Measurements from ENCODE around the gene AKAP4.

Gene AKAP4

DNA sequence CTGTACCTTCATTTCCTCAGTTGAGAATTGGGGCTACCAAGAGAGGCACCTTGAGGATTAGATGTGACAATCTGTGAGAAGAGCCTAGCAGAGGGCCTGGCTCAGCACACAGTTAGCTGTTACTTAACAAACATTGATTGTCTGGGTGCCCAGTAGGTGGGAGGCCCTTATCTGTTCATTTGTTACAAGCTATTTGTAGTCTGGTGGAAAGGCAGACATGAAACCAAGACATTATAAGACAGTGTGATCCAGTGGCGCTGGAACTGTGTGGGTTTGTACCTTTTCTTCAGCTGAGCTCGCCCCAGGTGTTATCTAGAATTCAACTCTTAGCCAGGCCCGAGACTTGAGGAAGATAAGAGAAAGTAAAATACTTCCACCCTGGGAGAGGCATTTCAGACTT is 16.9 kb downstream of the AKAP4 start:
- H3K9me3 ChIP-seq (ENCODE audit: insufficient read depth, low read length, severe bottlenecking) = no peaks in the 10 kb centered on the region
- H3K4me1 ChIP-seq (ENCODE audit: insufficient read depth, low read length) = no peaks in the 10 kb centered on the region
- H3K36me3 ChIP-seq (ENCODE audit: insufficient read depth, low read length) = no peaks in the 10 kb centered on the region
- H2AFZ ChIP-seq (ENCODE audit: low read depth, low read length) = no peak overlapping the region
- H3K27me3 ChIP-seq (ENCODE audit: insufficient read depth, low read length, poor library complexity) = no peaks in the 10 kb centered on the region
- DNase-seq (no peak), ATAC-seq (ENCODE audit: insufficient read depth, low read depth) (no peak)
- H4K20me1 ChIP-seq (ENCODE audit: insufficient read depth, low read length) = no peaks in the 10 kb centered on the region
- no peak for TF ChIP-seq EZH2 (IDR thresholded peaks at IDR 0.05; ENCODE audit: borderline replicate concordance, low read depth, low read length, severe bottlenecking)
- TF ChIP-seq, protein P1, sequence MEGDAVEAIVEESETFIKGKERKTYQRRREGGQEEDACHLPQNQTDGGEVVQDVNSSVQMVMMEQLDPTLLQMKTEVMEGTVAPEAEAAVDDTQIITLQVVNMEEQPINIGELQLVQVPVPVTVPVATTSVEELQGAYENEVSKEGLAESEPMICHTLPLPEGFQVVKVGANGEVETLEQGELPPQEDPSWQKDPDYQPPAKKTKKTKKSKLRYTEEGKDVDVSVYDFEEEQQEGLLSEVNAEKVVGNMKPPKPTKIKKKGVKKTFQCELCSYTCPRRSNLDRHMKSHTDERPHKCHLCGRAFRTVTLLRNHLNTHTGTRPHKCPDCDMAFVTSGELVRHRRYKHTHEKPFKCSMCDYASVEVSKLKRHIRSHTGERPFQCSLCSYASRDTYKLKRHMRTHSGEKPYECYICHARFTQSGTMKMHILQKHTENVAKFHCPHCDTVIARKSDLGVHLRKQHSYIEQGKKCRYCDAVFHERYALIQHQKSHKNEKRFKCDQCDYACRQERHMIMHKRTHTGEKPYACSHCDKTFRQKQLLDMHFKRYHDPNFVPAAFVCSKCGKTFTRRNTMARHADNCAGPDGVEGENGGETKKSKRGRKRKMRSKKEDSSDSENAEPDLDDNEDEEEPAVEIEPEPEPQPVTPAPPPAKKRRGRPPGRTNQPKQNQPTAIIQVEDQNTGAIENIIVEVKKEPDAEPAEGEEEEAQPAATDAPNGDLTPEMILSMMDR (IDR thresholded peaks at IDR 0.05; ENCODE audit: borderline replicate concordance, extremely low read depth, low read length, poor library complexity, severe bottlenecking) = no peak
- no peak overlapping the region for H3K9ac ChIP-seq (ENCODE audit: low read depth, low read length)
- no peak overlapping the region for H3K4me3 ChIP-seq (ENCODE audit: low read depth in 1 of 2, low read length in 2 of 2)
- no peaks in the 10 kb centered on the region for H3K79me2 ChIP-seq (ENCODE audit: insufficient read depth, low read length)
- no peak overlapping the region for H3K27ac ChIP-seq (ENCODE audit: low read length)
- no peak overlapping the region for H3K4me2 ChIP-seq (ENCODE audit: insufficient read depth, low read length)

- Histone ChIP-seq H4K20me1 (ENCODE audit: insufficient read depth, low read length) (no peaks in the 10 kb centered on the region), H3K4me2 (ENCODE audit: insufficient read depth, low read length) (no peak overlapping the region), H3K9me3 (ENCODE audit: insufficient read depth, low read length, severe bottlenecking) (no peaks in the 10 kb centered on the region), H2AFZ (ENCODE audit: low read depth, low read length) (no peak overlapping the region), H3K4me3 (ENCODE audit: low read depth in 1 of 2, low read length in 2 of 2) (no peak overlapping the region), H3K79me2 (ENCODE audit: insufficient read depth, low read length) (no peaks in the 10 kb centered on the region), H3K36me3 (ENCODE audit: insufficient read depth, low read length) (no peaks in the 10 kb centered on the region), H3K4me1 (ENCODE audit: insufficient read depth, low read length) (no peaks in the 10 kb centered on the region), H3K9ac (ENCODE audit: low read depth, low read length) (no peak overlapping the region), H3K27me3 (ENCODE audit: insufficient read depth, low read length, poor library complexity) (no peaks in the 10 kb centered on the region), H3K27ac (ENCODE audit: low read length) (no peak overlapping the region)
- no peak for TF ChIP-seq EZH2 (IDR thresholded peaks at IDR 0.05; ENCODE audit: borderline replicate concordance, low read depth, low read length, severe bottlenecking)
- TF ChIP-seq, protein P1 (IDR thresholded peaks at IDR 0.05; ENCODE audit: borderline replicate concordance, extremely low read depth, low read length, poor library complexity, severe bottlenecking) = no peak
- no peak for DNase-seq
- ATAC-seq (ENCODE audit: insufficient read depth, low read depth) = no peak
Measured at GRCh38 chrX:50180073-50180940, 20.5 kb downstream of the AKAP4 start.

DNA sequence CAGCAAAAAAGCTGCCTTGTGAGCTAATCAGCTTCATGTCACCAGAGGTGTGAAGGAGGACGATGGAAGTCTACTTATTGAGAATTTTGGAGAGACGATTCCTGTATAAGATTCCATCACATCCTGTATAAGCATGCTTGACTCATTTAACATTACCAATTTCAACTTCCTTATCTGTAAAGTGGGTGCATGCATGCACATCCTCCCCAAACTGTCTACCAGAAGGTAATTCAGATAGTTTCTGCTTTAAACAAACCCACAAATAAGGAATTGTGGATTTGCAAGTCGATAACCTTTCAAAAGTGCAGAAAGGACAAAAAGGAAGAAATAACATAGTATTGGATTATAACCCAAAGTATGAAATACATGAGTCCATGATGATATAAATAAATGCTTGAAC is 31.1 kb downstream of the AKAP4 start:
- Histone ChIP-seq H3K79me2 (ENCODE audit: insufficient read depth, low read length) (no peaks in the 10 kb centered on the region), H3K4me2 (ENCODE audit: insufficient read depth, low read length) (no peak overlapping the region), H4K20me1 (ENCODE audit: insufficient read depth, low read length) (no peaks in the 10 kb centered on the region), H3K27ac (ENCODE audit: low read length) (no peak overlapping the region), H2AFZ (ENCODE audit: low read depth, low read length) (no peak overlapping the region), H3K9ac (ENCODE audit: low read depth, low read length) (no peak overlapping the region), H3K9me3 (ENCODE audit: insufficient read depth, low read length, severe bottlenecking) (no peaks in the 10 kb centered on the region), H3K4me3 (ENCODE audit: low read depth in 1 of 2, low read length in 2 of 2) (no peak overlapping the region), H3K27me3 (ENCODE audit: insufficient read depth, low read length, poor library complexity) (no peaks in the 10 kb centered on the region), H3K4me1 (ENCODE audit: insufficient read depth, low read length) (no peaks in the 10 kb centered on the region), H3K36me3 (ENCODE audit: insufficient read depth, low read length) (no peaks in the 10 kb centered on the region)
- ATAC-seq (ENCODE audit: insufficient read depth, low read depth) = no peak
- TF ChIP-seq, protein P1 (IDR thresholded peaks at IDR 0.05; ENCODE audit: borderline replicate concordance, extremely low read depth, low read length, poor library complexity, severe bottlenecking) = no peak
- TF ChIP-seq EZH2 (IDR thresholded peaks at IDR 0.05; ENCODE audit: borderline replicate concordance, low read depth, low read length, severe bottlenecking) = no peak
- DNase-seq = no peak

Data from DND-41 (cell line).